AG09309 (cell line): ENCODE data around the gene CT45A9.
"Not testable (repeated sequence)": the region's sequence is repeated elsewhere in the genome, so short reads cannot be mapped to it uniquely, and the experiment has no call there.

Experiments used
- DNase-seq: peaks from one replicate; pipeline ENCODE4 v3.0.0-alpha.2; 2010; ENCODE audit warnings: low read depth
- H3K4me3 ChIP-seq: 2 replicates; pipeline ENCODE4 v1.5.1; 2011; ENCODE audit warnings: mild to moderate bottlenecking, low read depth, low read length, moderate library complexity; ENCODE audit not compliant: control insufficient read depth
- CTCF ChIP-seq: IDR thresholded peaks from 2 replicates; pipeline ENCODE4 v1.5.1; 2011; ENCODE audit warnings: mild to moderate bottlenecking, low read depth, low read length, inconsistent platforms; ENCODE audit not compliant: insufficient read depth, control insufficient read depth; ENCODE audit errors: missing control alignments

CT45A9 gene

DNA sequence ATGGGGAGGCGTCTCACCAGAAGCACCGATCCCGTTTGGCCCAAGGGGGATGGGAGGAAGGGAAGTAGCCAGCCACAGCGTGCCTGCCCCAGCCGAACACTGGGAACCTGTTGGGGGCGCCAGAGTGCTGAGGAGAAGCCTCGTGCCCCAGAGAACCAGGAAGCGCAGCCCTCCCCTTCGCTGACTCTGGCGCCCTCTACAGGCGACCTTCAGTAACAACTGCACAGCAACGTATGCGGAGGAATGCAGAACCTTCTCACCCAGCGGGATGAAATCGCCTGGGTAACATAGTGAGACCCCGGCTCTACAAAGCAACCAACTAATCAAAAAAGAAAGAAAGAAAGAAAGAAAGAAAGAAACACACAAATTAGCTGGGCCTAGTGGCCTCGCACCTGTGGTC lies at the start of gene CT45A9:
TSS of gene CT45A9 (minus strand) at position 101 of the 400 bp plus-strand sequence. CDS start 3,751 bp downstream, outside the sequence.
- not testable (repeated sequence) for DNase-seq, H3K4me3 ChIP-seq

- H3K4me3 ChIP-seq, DNase-seq: not testable (repeated sequence)
These were observed 48.9 kb upstream of the CT45A9 start for GRCh38 chrX:135920516-135920915.

- DNase-seq = no peak
- TF ChIP-seq CTCF = no peak
- no peak overlapping the region for H3K4me3 ChIP-seq
These were observed 42.8 kb upstream of the CT45A9 start for GRCh38 chrX:135914404-135914803.

DNA sequence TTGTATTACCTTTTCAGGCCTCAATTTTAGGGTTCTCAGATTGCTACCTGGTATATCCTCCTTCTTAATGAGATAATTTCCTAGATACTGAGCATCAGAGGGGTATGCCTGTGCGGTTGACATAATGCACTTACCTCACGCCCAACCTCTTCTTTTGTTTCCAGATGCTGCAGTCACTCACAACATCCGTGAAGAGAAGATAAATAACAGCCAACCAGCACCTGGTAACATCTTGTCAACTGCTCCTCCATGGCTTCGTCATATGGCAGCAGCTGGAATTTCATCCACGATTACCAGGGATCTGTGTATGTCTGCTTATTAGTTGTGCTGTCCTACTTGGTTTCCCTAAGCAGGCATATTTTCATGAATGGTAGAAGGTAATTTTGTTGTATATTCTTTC lies 38.6 kb upstream of the CT45A9 start:
- no peak for TF ChIP-seq CTCF
- DNase-seq = no peak

GRCh38 chrX:135893294-135893817 lies 21.7 kb upstream of the CT45A9 start, which contains the start of the genes CT45A10 and SAGE1:
Gene CT45A10, minus strand, starts transcription at chrX:135893444. Its CDS starts 8,100 bp downstream, at chrX:135885344.
Gene SAGE1, plus strand, starts transcription at chrX:135893716. Its CDS starts 2,527 bp downstream, at chrX:135896243.
- DNase-seq = no peak
- no peak for TF ChIP-seq CTCF
- no peak within 1 kb of the TSS for H3K4me3 ChIP-seq

More for the DNA sequence above, 38.6 kb upstream of the CT45A9 start:
- H3K4me3 ChIP-seq = no peak overlapping the region

DNA sequence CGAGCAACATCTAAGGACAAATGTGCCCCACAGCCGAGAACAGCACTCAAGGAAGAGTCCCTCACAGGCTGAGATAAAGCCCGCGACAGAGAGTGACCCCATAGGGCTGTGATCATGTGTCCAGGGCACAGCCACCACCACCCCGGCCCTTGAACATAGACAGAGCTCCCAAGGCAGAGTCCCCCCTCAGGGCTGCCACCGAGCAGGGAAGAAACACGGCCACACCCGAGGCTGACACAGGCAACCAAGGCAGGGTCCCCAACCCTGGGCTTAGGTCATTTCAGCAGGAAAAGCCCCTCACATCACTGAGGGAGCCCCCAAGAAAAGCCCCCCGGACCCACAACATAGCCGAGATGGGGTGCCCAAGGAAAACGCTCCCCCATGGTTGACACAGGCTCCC lies 21.2 kb upstream of the CT45A9 start:
- no peak for DNase-seq
- H3K4me3 ChIP-seq = no peak overlapping the region
- TF ChIP-seq CTCF = no peak

- DNase-seq = no peak
- H3K4me3 ChIP-seq = no peak overlapping the region
- TF ChIP-seq CTCF = no peak
These were observed 18.5 kb upstream of the CT45A9 start for GRCh38 chrX:135890087-135890585.

DNA sequence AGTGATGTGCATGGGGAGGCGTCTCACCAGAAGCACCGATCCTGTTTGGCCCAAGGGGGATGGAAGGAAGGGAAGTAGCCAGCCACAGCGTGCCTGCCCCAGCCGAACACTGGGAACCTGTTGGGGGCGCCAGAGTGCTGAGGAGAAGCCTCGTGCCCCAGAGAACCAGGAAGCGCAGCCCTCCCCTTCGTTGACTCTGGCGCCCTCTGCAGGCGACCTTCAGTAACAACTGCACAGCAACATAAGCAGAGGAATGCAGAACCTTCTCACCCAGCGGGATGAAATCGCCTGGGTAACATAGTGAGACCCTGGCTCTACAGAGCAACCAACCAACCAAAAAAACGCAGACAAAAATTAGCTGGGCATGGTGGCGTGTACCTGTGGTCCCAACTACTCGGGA lies 17.4 kb upstream of the CT45A9 start:
- H3K4me3 ChIP-seq, DNase-seq: not testable (repeated sequence)
- peak; percentile 18 for TF ChIP-seq CTCF

DNA sequence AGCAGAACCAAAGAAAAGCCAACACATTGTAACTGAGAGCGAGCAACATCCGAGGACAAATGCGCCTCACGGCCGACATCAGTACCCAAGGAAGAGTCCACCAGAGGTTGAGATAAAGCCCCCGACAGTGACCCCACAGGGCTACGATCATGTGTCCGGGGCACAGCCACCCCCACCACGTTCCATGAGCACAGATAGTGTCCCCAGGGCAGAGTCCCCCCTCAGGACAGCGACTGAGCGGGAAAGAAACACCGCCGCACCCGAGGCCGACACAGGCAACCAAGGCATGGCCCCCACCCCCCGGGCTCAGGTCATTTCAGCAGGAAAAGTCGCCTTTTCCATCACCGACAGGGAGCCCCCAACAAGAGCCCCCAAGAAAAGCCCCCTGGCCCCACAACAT lies 16.6 kb upstream of the CT45A9 start:
- not testable (repeated sequence) for DNase-seq, H3K4me3 ChIP-seq

DNA sequence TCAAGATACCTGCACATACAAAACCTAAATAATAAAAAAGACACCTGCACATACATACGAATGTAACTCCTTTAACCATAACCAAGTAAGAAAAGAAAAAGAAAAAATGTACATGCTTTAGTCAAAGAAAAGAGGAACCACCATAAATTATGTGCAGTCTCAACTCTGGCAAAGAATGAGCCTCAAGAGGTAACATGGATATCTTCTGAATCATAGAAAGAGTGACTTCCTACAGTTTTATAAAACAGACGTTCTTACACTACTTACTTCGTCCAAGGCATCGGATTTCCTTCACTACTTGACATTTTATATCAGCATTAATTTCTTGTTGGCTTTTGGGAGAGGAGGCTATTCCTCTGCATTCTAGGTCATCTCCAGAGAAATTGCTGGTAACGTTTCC lies 11.1 kb upstream of the CT45A9 start:
- not testable (repeated sequence) for H3K4me3 ChIP-seq, DNase-seq

DNA sequence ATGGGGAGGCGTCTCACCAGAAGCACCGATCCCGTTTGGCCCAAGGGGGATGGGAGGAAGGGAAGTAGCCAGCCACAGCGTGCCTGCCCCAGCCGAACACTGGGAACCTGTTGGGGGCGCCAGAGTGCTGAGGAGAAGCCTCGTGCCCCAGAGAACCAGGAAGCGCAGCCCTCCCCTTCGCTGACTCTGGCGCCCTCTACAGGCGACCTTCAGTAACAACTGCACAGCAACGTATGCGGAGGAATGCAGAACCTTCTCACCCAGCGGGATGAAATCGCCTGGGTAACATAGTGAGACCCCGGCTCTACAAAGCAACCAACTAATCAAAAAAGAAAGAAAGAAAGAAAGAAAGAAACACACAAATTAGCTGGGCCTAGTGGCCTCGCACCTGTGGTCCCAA lies 17.2 kb downstream of the CT45A9 start, which contains the start of gene CT45A8:
TSS of gene CT45A8 (minus strand) at position 101 of the 400 bp plus-strand sequence. CDS start 3,755 bp downstream, outside the sequence.
- not testable (repeated sequence) for DNase-seq, H3K4me3 ChIP-seq
